HG02885 (cell line): ENCODE measurements around the gene IGFBP7.
A peak's percentile ranks its signal among the peaks of the same experiment; 100 is the strongest.

Source experiments
- ATAC-seq: cut with Tn5 transposase; IDR thresholded peaks from one replicate; pipeline ENCODE4 v1.9.1; 2021; ENCODE audit warnings: mild to moderate bottlenecking; ENCODE audit not compliant: unreplicated experiment, poor library complexity

IGFBP7 gene

GRCh38 chr4:57098941-57099340 lies 11.2 kb downstream of the IGFBP7 start:
- ATAC-seq: no peak

GRCh38 chr4:57098415-57098814 lies 11.8 kb downstream of the IGFBP7 start:
- ATAC-seq: no peak

- ATAC-seq: no peak
Measured at GRCh38 chr4:57097711-57098110, 12.5 kb downstream of the IGFBP7 start.

DNA sequence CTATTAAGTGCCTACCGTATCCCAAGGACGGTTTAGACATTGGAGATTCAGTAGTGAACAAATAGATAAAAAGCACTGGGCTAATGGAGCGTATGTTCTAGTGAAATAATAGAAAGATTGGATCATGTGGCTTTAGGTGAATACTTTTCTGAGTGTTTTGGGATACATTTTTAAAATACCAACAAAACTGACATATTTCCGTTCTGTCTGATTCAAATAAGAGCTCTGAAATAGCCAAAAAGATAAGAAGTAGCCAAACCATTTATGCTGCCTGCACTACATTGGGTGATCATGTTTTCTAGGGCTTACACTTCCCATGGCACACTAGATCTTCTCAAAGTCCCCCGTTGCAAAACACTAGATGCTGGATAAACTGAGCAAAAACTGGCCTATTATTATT lies 14.2 kb downstream of the IGFBP7 start:
- no peak for ATAC-seq

DNA sequence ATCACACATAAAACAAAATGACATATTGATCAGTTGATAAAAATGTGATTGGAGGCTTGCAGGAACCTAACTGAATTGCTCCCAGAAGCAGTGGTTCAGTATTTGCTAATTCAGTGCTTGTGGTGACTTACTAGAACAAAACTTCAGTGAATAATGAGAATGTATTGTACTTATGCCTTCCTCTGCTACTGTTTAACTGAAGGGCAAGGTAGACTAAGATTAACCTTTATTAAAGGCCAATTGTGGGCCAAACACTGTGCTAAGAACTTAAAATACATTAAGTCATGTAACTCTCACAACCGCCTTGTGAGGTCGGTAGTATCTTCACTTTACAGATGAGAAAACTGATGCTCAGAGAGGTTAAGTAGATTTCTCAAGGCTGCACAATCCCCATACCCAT lies 14.9 kb downstream of the IGFBP7 start:
- ATAC-seq: no peak

GRCh38 chr4:57094832-57095223 lies 15.4 kb downstream of the IGFBP7 start:
- no peak for ATAC-seq

GRCh38 chr4:57093845-57094831 lies 16.0 kb downstream of the IGFBP7 start:
- no peak for ATAC-seq

DNA sequence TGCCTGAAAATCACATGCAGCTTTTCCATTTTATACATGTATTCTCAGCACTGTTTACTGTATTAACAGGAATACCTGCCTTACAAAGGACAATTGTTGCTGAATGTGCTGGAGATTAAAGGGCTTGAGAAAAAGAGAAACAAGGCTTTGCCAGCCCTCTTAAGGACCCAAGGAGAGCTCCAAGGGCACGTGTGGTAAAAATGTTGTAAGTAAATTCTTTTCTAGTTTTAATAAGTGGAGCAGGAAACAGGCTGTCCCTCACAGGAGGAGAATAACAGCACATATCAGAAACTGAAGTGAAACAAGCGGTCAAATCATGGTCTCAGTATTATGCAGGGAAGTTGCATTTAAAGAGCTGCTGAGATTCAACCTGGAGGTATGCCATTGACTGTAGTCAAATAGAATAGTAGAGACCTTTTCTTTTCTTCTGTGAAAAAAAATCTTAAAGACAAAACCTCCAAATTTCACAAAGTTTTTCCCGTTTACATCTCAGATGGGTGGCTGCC lies 18.5 kb downstream of the IGFBP7 start:
- ATAC-seq: peak; percentile 78

DNA sequence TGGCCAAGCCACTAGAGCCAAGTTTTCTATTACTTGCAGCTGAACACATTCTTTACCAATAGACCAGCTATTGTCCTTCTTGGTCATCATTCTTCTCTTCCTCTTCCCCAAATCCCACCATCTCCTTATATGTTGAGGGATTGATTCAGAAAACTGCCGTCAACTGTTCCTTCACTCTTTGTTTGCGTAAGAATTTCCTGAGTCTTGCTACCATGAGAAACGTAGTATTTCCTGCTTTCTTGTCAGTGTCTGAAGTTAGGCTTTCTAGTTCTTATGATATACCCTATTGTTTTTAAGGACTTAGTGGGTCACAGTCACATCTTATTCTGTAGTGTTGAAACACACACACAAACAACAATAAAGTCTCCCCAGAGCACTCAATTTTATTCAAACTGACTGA lies 20.1 kb downstream of the IGFBP7 start:
- no peak for ATAC-seq

GRCh38 chr4:57089549-57089948 lies 20.6 kb downstream of the IGFBP7 start:
- ATAC-seq: no peak

- ATAC-seq: no peak
Measured at GRCh38 chr4:57086031-57086723, 24.0 kb downstream of the IGFBP7 start.

- no peak for ATAC-seq
Measured at GRCh38 chr4:57085278-57085677, 24.9 kb downstream of the IGFBP7 start.

- no peak for ATAC-seq
Measured at GRCh38 chr4:57084360-57084759, 25.8 kb downstream of the IGFBP7 start.

- ATAC-seq: no peak
Measured at GRCh38 chr4:57083090-57083489, 27.1 kb downstream of the IGFBP7 start.

GRCh38 chr4:57081651-57082621 lies 28.2 kb downstream of the IGFBP7 start:
- ATAC-seq: no peak

- ATAC-seq: no peak
Measured at GRCh38 chr4:57080781-57081650, 29.2 kb downstream of the IGFBP7 start.

DNA sequence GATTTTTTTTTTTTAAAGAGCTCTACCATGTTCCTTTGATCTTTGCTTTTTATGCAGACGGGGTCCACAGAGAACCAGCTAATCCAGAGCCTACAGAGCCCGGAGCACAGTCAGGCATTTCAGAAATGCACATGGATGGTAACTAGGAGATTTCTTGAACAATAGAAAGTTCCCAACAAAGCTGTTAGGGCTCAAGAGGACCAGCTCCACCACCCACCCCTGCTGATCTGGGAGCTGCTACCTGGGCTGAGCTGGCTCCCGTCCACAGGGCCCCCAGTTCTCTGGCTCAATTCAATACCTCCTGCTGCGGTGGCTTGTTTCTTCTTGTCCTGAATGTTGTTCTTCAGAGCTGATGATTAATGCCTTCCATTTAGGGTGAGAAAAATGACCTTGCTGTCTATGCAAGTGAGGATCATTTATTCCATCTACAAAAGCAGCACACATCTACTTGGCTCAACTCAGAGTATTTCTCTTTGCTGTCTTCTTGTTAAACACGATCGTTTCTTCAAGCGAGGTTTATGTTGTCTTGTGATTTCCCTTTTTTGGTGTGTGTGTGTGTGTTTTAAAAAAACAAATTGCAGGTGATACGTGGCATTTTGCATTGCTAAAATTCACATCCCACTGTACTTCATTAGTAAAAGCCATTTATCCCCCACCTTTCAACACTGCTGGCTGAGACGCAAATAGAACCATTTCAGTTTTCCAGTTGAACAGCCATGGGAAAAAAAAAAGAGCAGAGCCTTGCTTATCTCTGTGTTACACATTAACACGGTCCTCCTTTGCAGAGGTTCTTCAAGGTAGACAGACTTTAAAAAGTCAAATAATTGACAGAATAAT lies 31.3 kb downstream of the IGFBP7 start:
- ATAC-seq: no peak

GRCh38 chr4:57077550-57078343 lies 32.4 kb downstream of the IGFBP7 start:
- ATAC-seq: no peak
